Kidney (tissue), 14 donors: ENCODE data around the gene TMIGD1. TPM values are rescaled to one million over a fixed set of nuclear protein-coding genes. Genes with fewer than 3 reads are reported as not detected.

Experiments
- DNase-seq, 5 donors: peaks; one replicate each; pipeline ENCODE4 v3.0.0-alpha.2; 2013 to 2020
- FAIRE-seq: peaks from 2 replicates; lab custom pipeline; 2012; peaks lifted over from hg19 to GRCh38; lab: Jason Lieb, UNC
- H3K27ac ChIP-seq, 2 donors: one replicate each; pipeline ENCODE4 v1.7.0; 2013; ENCODE audit warnings: low read depth in 2 of 2, low read length in 2 of 2, inconsistent platforms in 1 of 2
- H3K27me3 ChIP-seq: one replicate; pipeline ENCODE4 v1.7.1; 2013; ENCODE audit warnings: low read length, inconsistent platforms; ENCODE audit not compliant: control insufficient read depth, insufficient read depth
- H3K36me3 ChIP-seq, 3 donors: one replicate each; pipeline versions ENCODE4 v1.7.0 to v1.7.1; 2013; ENCODE audit warnings: low read length in 3 of 3, control low read depth in 1 of 3, inconsistent platforms in 1 of 3; ENCODE audit not compliant: insufficient read depth in 3 of 3, control insufficient read depth in 2 of 3
- H3K4me1 ChIP-seq, 3 donors: one replicate each; pipeline versions ENCODE4 v1.7.0 to v1.7.1; 2013; ENCODE audit warnings: low read length in 3 of 3, inconsistent platforms in 1 of 3, low read depth in 1 of 3; ENCODE audit not compliant: control insufficient read depth in 2 of 3, insufficient read depth in 2 of 3
- H3K4me3 ChIP-seq, 3 donors: one replicate each; pipeline versions ENCODE4 v1.7.0 to v1.8.1; 2013; ENCODE audit warnings: low read length in 3 of 3, control low read depth in 1 of 3, inconsistent platforms in 1 of 3
- H3K9ac ChIP-seq, 3 donors: one replicate each; pipeline versions ENCODE4 v1.7.0 to v1.7.1; 2013; ENCODE audit warnings: low read length in 3 of 3, control low read depth in 1 of 3, inconsistent platforms in 1 of 3
- H3K9me3 ChIP-seq, 3 donors: one replicate each; pipeline versions ENCODE4 v1.7.0 to v1.7.1; 2013; ENCODE audit warnings: low read length in 3 of 3, control low read depth in 1 of 3, inconsistent platforms in 1 of 3; ENCODE audit not compliant: control insufficient read depth in 2 of 3, insufficient read depth in 1 of 3
- CTCF ChIP-seq: IDR thresholded peaks from 3 replicates; pipeline ENCODE4 v1.5.1; 2012; ENCODE audit warnings: mild to moderate bottlenecking, moderate library complexity, borderline replicate concordance; ENCODE audit not compliant: insufficient read depth; ENCODE audit errors: extremely low read depth
- intact Hi-C: fragments of 100-400 bp; cut with DNase I; formaldehyde crosslinking; loops from one replicate; pipeline ENCODE4 v1.11.1; 2022
- polyA plus RNA-seq: library from polyadenylated mRNA; stranded (reverse); fragments of 350-450 nt; fragmentation: Illumina TruSeq; extraction: RNeasy Lipid Tissue Mini Kit (QIAGEN cat#74804); gene quantifications from one replicate; pipeline ENCODE4 v1.2.3, GENCODE V29; 2014; ENCODE audit warnings: low read depth, low replicate concordance; ENCODE audit not compliant: insufficient read depth
- total RNA-seq: library from RNA; stranded (reverse); fragmentation: NEBNext Ultra II Directional; extraction: Animal tissue kit (Norgen Biotek cat#: 25700); gene quantifications from one replicate; pipeline ENCODE4 v1.2.1, GENCODE V29; 2021
- donor health status: control.
- donor health status: control.
- donor health status: control.
- donor health status: control.
- donor health status: control.
- donor health status: DM: yes; HTN: yes; CAD: no.
- donor health status: Normal renal cell carcinoma (clear cell type).

The TMIGD1 gene
- total and polyA plus RNA-seq, 2 donors from 2014 or later = 0.90 TPM; not detected in 1

- FAIRE-seq (no peak), DNase-seq (no peak)
- Histone ChIP-seq H3K27me3 (no peaks in the 10 kb centered on the region), H3K36me3 (peaks cover 3 to 42% (median 31%) of the 10 kb centered on the region in 3 donors), H3K9ac (no peak overlapping the region), H3K9me3 (no peaks in the 10 kb centered on the region), H3K27ac (no peak overlapping the region), H3K4me3 (no peak overlapping the region), H3K4me1 (no peaks in the 10 kb centered on the region)
- TF ChIP-seq CTCF = no peak
- intact Hi-C loops = no loop called here
These were observed 59.0 kb downstream of the TMIGD1 start for GRCh38 chr17:30274887-30275286.

- no peaks in the 10 kb centered on the region for H3K4me1 ChIP-seq
- intact Hi-C loops = no loop called here
- H3K36me3 ChIP-seq = peaks cover 3 to 42% (median 29%) of the 10 kb centered on the region in 3 donors
- no peak for TF ChIP-seq CTCF
- DNase-seq (no peak), FAIRE-seq (no peak)
- H3K9ac ChIP-seq = no peak overlapping the region
- H3K9me3 ChIP-seq = no peaks in the 10 kb centered on the region
- H3K4me3 ChIP-seq = no peak overlapping the region
- no peak overlapping the region for H3K27ac ChIP-seq
- H3K27me3 ChIP-seq = no peaks in the 10 kb centered on the region
These were observed 60.5 kb downstream of the TMIGD1 start for GRCh38 chr17:30273373-30273772.

GRCh38 chr17:30271102-30271501 is 62.8 kb downstream of the TMIGD1 start:
- H3K4me3 ChIP-seq = no peak overlapping the region
- DNase-seq = no peak
- no peaks in the 10 kb centered on the region for H3K27me3 ChIP-seq
- H3K27ac ChIP-seq = no peak overlapping the region
- no peaks in the 10 kb centered on the region for H3K4me1 ChIP-seq
- no peak overlapping the region for H3K9ac ChIP-seq
- H3K9me3 ChIP-seq = no peaks in the 10 kb centered on the region
- peaks cover 0 to 46% (median 30%) of the 10 kb centered on the region in 3 donors for H3K36me3 ChIP-seq
- no peak for TF ChIP-seq CTCF
- intact Hi-C loops = no loop called here
- FAIRE-seq = no peak

- no peak for FAIRE-seq
- DNase-seq = no peak
- peaks cover 0 to 8% (median 0%) of the 10 kb centered on the region in 3 donors for H3K4me1 ChIP-seq
- H3K4me3 ChIP-seq = no peak overlapping the region
- intact Hi-C loops = no loop called here
- no peaks in the 10 kb centered on the region for H3K27me3 ChIP-seq
- no peak for TF ChIP-seq CTCF
- H3K36me3 ChIP-seq = peaks cover 0 to 37% (median 22%) of the 10 kb centered on the region in 3 donors
- H3K9ac ChIP-seq = no peak overlapping the region
- H3K9me3 ChIP-seq = no peaks in the 10 kb centered on the region
- no peak overlapping the region for H3K27ac ChIP-seq
These were observed 66.2 kb downstream of the TMIGD1 start for GRCh38 chr17:30267625-30268024.
